Ecto neural progenitor cell (in vitro differentiated cells): Measurements from ENCODE around the gene STOML1.
A peak's percentile ranks its signal among the peaks of the same experiment; 100 is the strongest.
"Not testable (repeated sequence)": the region's sequence is repeated elsewhere in the genome, so short reads cannot be mapped to it uniquely, and the experiment has no call there.

Source experiments
- DNase-seq: peaks from one replicate; pipeline ENCODE4 v3.0.0-alpha.2; 2018; ENCODE audit warnings: low spot score

STOML1 gene

GRCh38 chr15:73987250-73987649, 4.8 kb downstream of the STOML1 start:
- DNase-seq: no peak

GRCh38 chr15:73986776-73987056, 5.4 kb downstream of the STOML1 start:
- no peak for DNase-seq

GRCh38 chr15:73986055-73986775, 5.9 kb downstream of the STOML1 start:
- DNase-seq: no peak

GRCh38 chr15:73985101-73985873, 6.8 kb downstream of the STOML1 start:
- DNase-seq: no peak

- no peak for DNase-seq
These were observed 7.7 kb downstream of the STOML1 start for GRCh38 chr15:73984208-73984979.

GRCh38 chr15:73983773-73984172, 8.3 kb downstream of the STOML1 start:
- no peak for DNase-seq

- no peak for DNase-seq
These were observed 8.8 kb downstream of the STOML1 start for GRCh38 chr15:73983211-73983727.

- no peak for DNase-seq
These were observed 9.7 kb downstream of the STOML1 start for GRCh38 chr15:73982222-73982962.

GRCh38 chr15:73981761-73982221, 10.3 kb downstream of the STOML1 start:
- no peak for DNase-seq

- DNase-seq: no peak
These were observed 12.5 kb downstream of the STOML1 start for GRCh38 chr15:73979636-73980035.

GRCh38 chr15:73978896-73979295, 13.2 kb downstream of the STOML1 start:
- no peak for DNase-seq

GRCh38 chr15:73975440-73976125, 16.5 kb downstream of the STOML1 start:
- peak; percentile 26 for DNase-seq

GRCh38 chr15:73973683-73974200, 18.4 kb downstream of the STOML1 start:
- DNase-seq: not testable (repeated sequence)

GRCh38 chr15:73972984-73973682, 19.0 kb downstream of the STOML1 start:
- peak; percentile 89 for DNase-seq

- DNase-seq: no peak
These were observed 22.8 kb downstream of the STOML1 start for GRCh38 chr15:73969151-73969759.

- DNase-seq: no peak
These were observed 23.6 kb downstream of the STOML1 start for GRCh38 chr15:73968461-73968860.

GRCh38 chr15:73965758-73966113, 26.4 kb downstream of the STOML1 start:
- no peak for DNase-seq

- DNase-seq: peak; percentile 69
These were observed 26.9 kb downstream of the STOML1 start for GRCh38 chr15:73965094-73965757.

GRCh38 chr15:73964736-73965093, 27.4 kb downstream of the STOML1 start:
- DNase-seq: peak; percentile 93

- DNase-seq: no peak
These were observed 29.7 kb downstream of the STOML1 start for GRCh38 chr15:73962433-73962832.
